ENCODE measurements around the gene ACSF3. TPM values are rescaled to one million over a fixed set of nuclear protein-coding genes. Genes with fewer than 3 reads are reported as not detected.

The ACSF3 gene
- total and polyA plus RNA-seq, 2 of the 4 experiments (the other 2 are of a cell fraction) = 9.5 to 14.2 TPM

- Histone ChIP-seq H3K9me3 (ENCODE audit: control insufficient read depth, insufficient read depth, low read length) (no peaks in the 10 kb centered on the region), H3K23ac (ENCODE audit: low read depth, low read length) (no peak overlapping the region), H4K8ac (ENCODE audit: low read depth in 2 of 2, low read length in 2 of 2) (no peak overlapping the region), H4K91ac (ENCODE audit: insufficient read depth, low read depth, low read length) (no peak overlapping the region), H3K4me2 (ENCODE audit: low read depth, low read length) (no peak overlapping the region), H3K4ac (ENCODE audit: low read depth, low read length) (no peak overlapping the region), H2BK15ac (ENCODE audit: low read depth, low read length) (no peak overlapping the region), H3K79me1 (ENCODE audit: low read depth in 1 of 2, low read length in 2 of 2) (no peaks in the 10 kb centered on the region), H3K56ac (ENCODE audit: extremely low read depth, insufficient read depth, low read length) (no peak overlapping the region), H2AK9ac (replicated peaks; ENCODE audit: low read depth, low read length, poor library complexity) (no peak overlapping the region), H3K9me1 (ENCODE audit: insufficient read depth, low read length) (no peaks in the 10 kb centered on the region), H2BK5ac (ENCODE audit: low read depth, low read length, poor library complexity, severe bottlenecking) (no peak overlapping the region), H2AK5ac (ENCODE audit: low read depth, low read length) (no peak overlapping the region), H3K36me3 (ENCODE audit: control insufficient read depth, insufficient read depth, low read length) (no peaks in the 10 kb centered on the region), H3K4me1 (ENCODE audit: control insufficient read depth, insufficient read depth, low read length) (no peaks in the 10 kb centered on the region), H4K5ac (ENCODE audit: low read depth, low read length) (no peak overlapping the region), H3K27ac (ENCODE audit: insufficient read depth, low read length) (no peak overlapping the region), H3K4me3 (ENCODE audit: insufficient read depth, low read depth, low read length) (no peak overlapping the region), H3K14ac (replicated peaks; ENCODE audit: low read depth, low read length) (no peak overlapping the region), H2AFZ (replicated peaks; ENCODE audit: low read length, poor library complexity) (no peak overlapping the region), H3K18ac (ENCODE audit: low read depth, low read length) (no peak overlapping the region), H3K9ac (ENCODE audit: low read depth, low read length) (no peak overlapping the region), H3K27me3 (ENCODE audit: control insufficient read depth, insufficient read depth, low read length) (peaks cover 37% of the 10 kb centered on the region), H2BK20ac (ENCODE audit: low read depth, low read length) (no peak overlapping the region), H4K20me1 (ENCODE audit: insufficient read depth, low read length) (no peaks in the 10 kb centered on the region; the same call in 1 of the 2 replicates), H2BK120ac (ENCODE audit: low read depth, low read length) (no peak overlapping the region)
- DNase-seq (no peak), ATAC-seq (ENCODE audit: low read depth) (no peak)
- intact Hi-C loops (cut with micrococcal nuclease) (no loop called here), dilution Hi-C loops (cut with HindIII; ENCODE audit: low sequenced_read_pairs, unreplicated experiment) (no loop called here), in situ Hi-C loops (cut with MboI; ENCODE audit: low sequenced_read_pairs) (no loop called here)
- no TSS peak for BruUV-seq (replicated peaks)
- ChIA-PET POLR2A (ENCODE audit: unreplicated experiment) (no interaction called here), CTCF (no interaction called here)
- WGBS, 2 experiments (ENCODE audit: extremely low coverage in 2 of 2, insufficient read length in 1 of 2) = 40% methylated on average over 1 of the region's 23 CpGs; no CpG with 5 or more reads in 1 of the 2 experiments
- no peak for TF ChIP-seq BHLHE40 (IDR thresholded peaks at IDR 0.05; ENCODE audit: low read depth, low read length)
- TF ChIP-seq SMC3 (IDR thresholded peaks at IDR 0.05; ENCODE audit: low read depth, low read length) = no peak
- TF ChIP-seq MAFK (IDR thresholded peaks at IDR 0.05; ENCODE audit: low read depth, low read length) = no peak
- no peak for TF ChIP-seq POLR2A (IDR thresholded peaks at IDR 0.05; ENCODE audit: low read depth, low read length)
- no peak for TF ChIP-seq MXI1 (IDR thresholded peaks at IDR 0.05; ENCODE audit: borderline replicate concordance, low read depth, low read length)
- no peak for TF ChIP-seq CEBPB (IDR thresholded peaks at IDR 0.05; ENCODE audit: low read depth, low read length)
- TF ChIP-seq FOS (IDR thresholded peaks at IDR 0.05; ENCODE audit: low read depth, low read length) = no peak
- TF ChIP-seq USF2 (IDR thresholded peaks at IDR 0.05; ENCODE audit: low read depth, low read length) = no peak
- no peak for TF ChIP-seq CHD1 (IDR thresholded peaks at IDR 0.05; ENCODE audit: low read depth, low read length)
- TF ChIP-seq RFX5 (IDR thresholded peaks at IDR 0.05; ENCODE audit: low read depth, low read length) = no peak
- no peak for TF ChIP-seq RAD21 (IDR thresholded peaks at IDR 0.05; ENCODE audit: low read length)
- no peak for TF ChIP-seq MAZ (IDR thresholded peaks at IDR 0.05; ENCODE audit: borderline replicate concordance, low read depth, low read length)
- no peak for TF ChIP-seq RCOR1 (IDR thresholded peaks at IDR 0.05; ENCODE audit: insufficient replicate concordance, low read length)
- no peak for TF ChIP-seq ELK1 (IDR thresholded peaks at IDR 0.05; ENCODE audit: borderline replicate concordance, low read depth, low read length)
- TF ChIP-seq CTCF (conservative IDR thresholded peaks at IDR 0.05; ENCODE audit: low read depth, low read length) = no peak
- TF ChIP-seq NFE2L2 (IDR thresholded peaks at IDR 0.05; ENCODE audit: low read depth, low read length) = no peak
Observed at GRCh38 chr16:89050868-89051311, 42.8 kb upstream of the ACSF3 start.
